Gastrocnemius medialis (tissue), 4 donors: Measurements from ENCODE around the gene CUX1.

Experiments
- CTCF ChIP-seq, 5 experiments: fragments of 450-650 bp in 3 of 5; fragments of 200-600 bp in 2 of 5; sonication (generic) in 2 of 5; IDR thresholded peaks in 4 of 5; conservative IDR thresholded peaks in 1 of 5; 1 replicate in 4 of 5; 2 replicates in 1 of 5; pipeline ENCODE4 v1.5.1; 2016 to 2019; ENCODE audit warnings: antibody characterized with exemption in 5 of 5, mild to moderate bottlenecking in 3 of 5, moderate library complexity in 3 of 5
- POLR2A ChIP-seq, 2 donors: fragments of 450-650 bp; IDR thresholded peaks; one replicate each; pipeline ENCODE4 v1.6.1; 2017; ENCODE audit warnings: antibody characterized with exemption in 2 of 2, mild to moderate bottlenecking in 2 of 2, moderate library complexity in 2 of 2

- TF ChIP-seq CTCF (IDR thresholded peaks at IDR 0.05 in 4 of 5, conservative IDR thresholded peaks at IDR 0.05 in 1 of 5) (no peak), POLR2A (IDR thresholded peaks at IDR 0.05) (no peak)
Measured at GRCh38 chr7:101969997-101970585, 152.7 kb downstream of the CUX1 start.
